Calu3 (cell line): ENCODE data around the gene CRY2. TPM values are rescaled to one million over a fixed set of nuclear protein-coding genes. Genes with fewer than 3 reads are reported as not detected.

ENCODE experiments used
- BruUV-seq: library from RNA; stranded (reverse); fragments of 400-500 nt; replicated peaks from 2 replicates; lab custom pipeline; 2021; lab: Mats Ljungman, UMichigan
- CTCF ChIA-PET: fragments of 300-600 bp; sonication (Branson Sonifier 250); formaldehyde crosslinking; loops from one replicate; lab custom pipeline; 2022; ENCODE audit warnings: antibody characterized with exemption; lab: Charles Lee
- DNase-seq: peaks from one replicate; pipeline ENCODE4 v3.0.0; 2022
- H3K27ac Mint-ChIP-seq: one replicate; pipeline ENCODE4 v1.8.0; 2022; ENCODE audit warnings: mixed read lengths; ENCODE audit not compliant: unreplicated experiment
- H3K27me3 Mint-ChIP-seq: one replicate; pipeline ENCODE4 v1.8.0; 2022; ENCODE audit warnings: mixed read lengths; ENCODE audit not compliant: unreplicated experiment
- H3K36me3 Mint-ChIP-seq: one replicate; pipeline ENCODE4 v1.8.0; 2022; ENCODE audit warnings: mild to moderate bottlenecking, moderate library complexity, mixed read lengths; ENCODE audit not compliant: insufficient read depth, unreplicated experiment
- H3K4me1 Mint-ChIP-seq: one replicate; pipeline ENCODE4 v1.8.0; 2022; ENCODE audit warnings: mild to moderate bottlenecking, low read depth, mixed read lengths; ENCODE audit not compliant: unreplicated experiment
- H3K4me3 Mint-ChIP-seq: one replicate; pipeline ENCODE4 v1.8.0; 2022; ENCODE audit warnings: mild to moderate bottlenecking, low read depth, moderate library complexity, mixed read lengths; ENCODE audit not compliant: unreplicated experiment
- H3K9me3 Mint-ChIP-seq: one replicate; pipeline ENCODE4 v1.8.0; 2022; ENCODE audit warnings: low read depth, mixed read lengths; ENCODE audit not compliant: unreplicated experiment
- CTCF ChIP-seq: fragments of 200-600 bp; IDR thresholded peaks from one replicate; pipeline ENCODE4 v1.8.0; 2022; ENCODE audit warnings: antibody characterized with exemption; ENCODE audit not compliant: unreplicated experiment
- intact Hi-C: fragments of 100-400 bp; cut with micrococcal nuclease; formaldehyde crosslinking; loops from one replicate; pipeline ENCODE4 v1.10.0; 2022; ENCODE audit not compliant: unreplicated experiment
- total RNA-seq: library from RNA; stranded (reverse); gene quantifications from 2 replicates; pipeline ENCODE4 v1.2.3, GENCODE V29; 2022

The CRY2 gene
- total RNA-seq, 1 experiment from 2014 or later: 14.9 TPM

GRCh38 chr11:45843158-45843924, 3.9 kb upstream of the CRY2 start:
- BruUV-seq: no TSS peak
- peak; percentile 84 for TF ChIP-seq CTCF
- Mint-ChIP-seq H3K4me1 (peaks cover 25% of the 10 kb centered on the region), H3K4me3 (peak overlapping the region; percentile 74), H3K27me3 (peaks cover 4% of the 10 kb centered on the region), H3K27ac (peak overlapping the region; percentile 99), H3K36me3 (peaks cover 29% of the 10 kb centered on the region), H3K9me3 (no peaks in the 10 kb centered on the region)
- intact Hi-C loops: loop anchor here (1.0 kb wide), 1 partner anchor 163 kb away; no protein-coding TSS in a partner anchor
- CTCF ChIA-PET: interaction anchor here (0.7 to 0.9 kb wide), 5 partner anchors 38 to 1610 kb away, joined by 3 to 8 read pairs (median 4); no protein-coding TSS in a partner anchor
- peak; percentile 94 for DNase-seq

- no TSS peak for BruUV-seq
- TF ChIP-seq CTCF: no peak
- H3K27me3 Mint-ChIP-seq: no peaks in the 10 kb centered on the region
- H3K36me3 Mint-ChIP-seq: peaks cover 29% of the 10 kb centered on the region
- intact Hi-C loops: loop anchor here (5.0 kb wide), 1 partner anchor 38 kb away; the partner anchor contains the start of gene SLC35C1
- peaks cover 33% of the 10 kb centered on the region for H3K4me1 Mint-ChIP-seq
- CTCF ChIA-PET: no interaction called here
- H3K4me3 Mint-ChIP-seq: no peak overlapping the region
- no peak overlapping the region for H3K27ac Mint-ChIP-seq
- H3K9me3 Mint-ChIP-seq: no peaks in the 10 kb centered on the region
- no peak for DNase-seq
Measured at GRCh38 chr11:45844822-45845578, 2.3 kb upstream of the CRY2 start.

- H3K9me3 Mint-ChIP-seq: no peaks in the 10 kb centered on the region
- H3K4me1 Mint-ChIP-seq: peaks cover 33% of the 10 kb centered on the region
- TF ChIP-seq CTCF: no peak
- intact Hi-C loops: loop anchor here (5.0 kb wide), 1 partner anchor 39 kb away; the partner anchor contains the start of gene SLC35C1
- CTCF ChIA-PET: no interaction called here
- DNase-seq: no peak
- H3K4me3 Mint-ChIP-seq: peak overlapping the region; percentile 85
- H3K27ac Mint-ChIP-seq: no peak overlapping the region
- peaks cover 29% of the 10 kb centered on the region for H3K36me3 Mint-ChIP-seq
- no peaks in the 10 kb centered on the region for H3K27me3 Mint-ChIP-seq
- BruUV-seq: no TSS peak
Measured at GRCh38 chr11:45846174-45846675, 1.1 kb upstream of the CRY2 start.

GRCh38 chr11:45847911-45848316, 639 bp downstream of the CRY2 start:
- no TSS peak for BruUV-seq
- Mint-ChIP-seq H3K27ac (peak overlapping the region; percentile 27), H3K4me3 (peak overlapping the region; percentile 85), H3K4me1 (peaks cover 30% of the 10 kb centered on the region), H3K36me3 (peaks cover 29% of the 10 kb centered on the region), H3K27me3 (no peaks in the 10 kb centered on the region), H3K9me3 (no peaks in the 10 kb centered on the region)
- no peak for TF ChIP-seq CTCF
- CTCF ChIA-PET: interaction anchor here (1.2 kb wide), 1 partner anchor 76 kb away, joined by 3 read pairs; no protein-coding TSS in a partner anchor
- DNase-seq: peak; percentile 38
- intact Hi-C loops: loop anchor here (5.0 kb wide), 1 partner anchor 41 kb away; the partner anchor contains the start of gene SLC35C1
